Esophagus muscularis mucosa (tissue), 3 donors: ENCODE measurements around the gene PACSIN1.

Experiments used
- POLR2A ChIP-seq: fragments of 450-650 bp; IDR thresholded peaks from one replicate; pipeline ENCODE4 v1.6.1; 2017; ENCODE audit warnings: antibody characterized with exemption, moderate library complexity, mild to moderate bottlenecking, low read depth
- TF ChIP-seq, protein P1 (sequence below), 3 experiments: fragments of 200-600 bp in 2 of 3; fragments of 450-650 bp in 1 of 3; sonication (generic) in 2 of 3; IDR thresholded peaks; one replicate each; pipeline ENCODE4 v1.5.1; 2017 to 2019; ENCODE audit warnings: antibody characterized with exemption in 3 of 3, mild to moderate bottlenecking in 2 of 3, moderate library complexity in 1 of 3

DNA sequence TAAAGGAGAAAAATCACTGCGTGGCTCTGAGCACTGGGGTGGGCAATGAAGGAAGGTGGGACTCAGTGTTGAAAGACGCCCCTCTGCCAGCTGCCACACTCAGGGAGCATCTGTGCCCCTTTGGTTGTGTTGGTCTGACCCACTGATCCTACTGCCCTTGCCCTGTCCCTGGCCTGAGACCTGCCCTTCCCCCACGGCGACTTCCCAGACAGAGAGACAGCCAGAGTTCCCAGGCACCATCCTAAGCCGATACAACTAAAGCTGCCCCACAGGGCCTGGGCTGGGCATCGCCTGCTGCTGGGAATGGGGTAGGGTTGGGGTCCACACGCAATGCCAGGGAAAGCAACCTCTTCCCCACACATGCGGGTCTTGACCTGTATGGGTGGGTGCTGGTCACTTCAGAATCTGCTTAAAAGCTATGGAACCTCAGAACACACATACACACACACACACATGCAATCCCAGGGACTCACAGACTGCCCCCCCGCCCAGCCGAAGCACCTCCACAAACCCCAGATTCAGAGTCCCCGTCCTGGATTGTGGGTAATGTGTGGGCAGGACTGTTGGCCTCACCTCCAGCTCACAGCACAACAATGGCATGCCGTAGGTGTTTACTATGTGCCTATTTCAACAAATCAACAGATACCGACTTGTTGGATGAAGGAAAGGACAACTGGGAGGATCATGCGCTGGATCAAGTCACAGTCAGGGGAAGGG, 101.1 kb downstream of the PACSIN1 start:
- TF ChIP-seq, protein P1, sequence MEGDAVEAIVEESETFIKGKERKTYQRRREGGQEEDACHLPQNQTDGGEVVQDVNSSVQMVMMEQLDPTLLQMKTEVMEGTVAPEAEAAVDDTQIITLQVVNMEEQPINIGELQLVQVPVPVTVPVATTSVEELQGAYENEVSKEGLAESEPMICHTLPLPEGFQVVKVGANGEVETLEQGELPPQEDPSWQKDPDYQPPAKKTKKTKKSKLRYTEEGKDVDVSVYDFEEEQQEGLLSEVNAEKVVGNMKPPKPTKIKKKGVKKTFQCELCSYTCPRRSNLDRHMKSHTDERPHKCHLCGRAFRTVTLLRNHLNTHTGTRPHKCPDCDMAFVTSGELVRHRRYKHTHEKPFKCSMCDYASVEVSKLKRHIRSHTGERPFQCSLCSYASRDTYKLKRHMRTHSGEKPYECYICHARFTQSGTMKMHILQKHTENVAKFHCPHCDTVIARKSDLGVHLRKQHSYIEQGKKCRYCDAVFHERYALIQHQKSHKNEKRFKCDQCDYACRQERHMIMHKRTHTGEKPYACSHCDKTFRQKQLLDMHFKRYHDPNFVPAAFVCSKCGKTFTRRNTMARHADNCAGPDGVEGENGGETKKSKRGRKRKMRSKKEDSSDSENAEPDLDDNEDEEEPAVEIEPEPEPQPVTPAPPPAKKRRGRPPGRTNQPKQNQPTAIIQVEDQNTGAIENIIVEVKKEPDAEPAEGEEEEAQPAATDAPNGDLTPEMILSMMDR (IDR thresholded peaks at IDR 0.05), result no peak
- TF ChIP-seq POLR2A, result no peak
